Natural killer cell (primary cell): Measurements from ENCODE around the gene COL5A1. TPM values are rescaled to one million over a fixed set of nuclear protein-coding genes. Genes with fewer than 3 reads are reported as not detected.

Experiments
- ATAC-seq, 3 donors: fragments of 150-1000 bp in 2 of 3; fragments of 200-7000 bp in 1 of 3; cut with Tn5 transposase; 1 replicate in 1 of 3; 2 replicates in 2 of 3; pipeline ENCODE4 v1.10.0; 2021; ENCODE audit warnings: mild to moderate bottlenecking in 2 of 3, moderate library complexity in 2 of 3
- DNase-seq, 2 donors: peaks; one replicate each; pipeline versions ENCODE4 v3.0.0 to v3.0.0-alpha.2; 2013 to 2021; ENCODE audit warnings: mixed read lengths in 1 of 2
- H3K27ac ChIP-seq: one replicate; pipeline ENCODE4 v1.5.1; 2013; ENCODE audit warnings: mild to moderate bottlenecking, low read length
- H3K27me3 ChIP-seq: one replicate; pipeline ENCODE4 v1.6.1; 2013; ENCODE audit warnings: low read length; ENCODE audit not compliant: control insufficient read depth, insufficient read depth
- H3K36me3 ChIP-seq: one replicate; pipeline ENCODE4 v1.6.1; 2013; ENCODE audit warnings: low read length; ENCODE audit not compliant: control insufficient read depth, insufficient read depth
- H3K4me1 ChIP-seq: one replicate; pipeline ENCODE4 v1.6.1; 2013; ENCODE audit warnings: low read length; ENCODE audit not compliant: control insufficient read depth, insufficient read depth
- H3K4me3 ChIP-seq: one replicate; pipeline ENCODE4 v1.5.1; 2013; ENCODE audit warnings: low read length
- H3K9me3 ChIP-seq: one replicate; pipeline ENCODE4 v1.6.1; 2013; ENCODE audit warnings: low read length; ENCODE audit not compliant: control insufficient read depth, insufficient read depth
- H3K27ac Mint-ChIP-seq, 2 donors: one replicate each; pipeline ENCODE4 v1.8.0; 2022; ENCODE audit warnings: mild to moderate bottlenecking in 2 of 2, mixed read lengths in 2 of 2, moderate library complexity in 1 of 2
- H3K27me3 Mint-ChIP-seq, 2 donors: one replicate each; pipeline ENCODE4 v1.8.0; 2022; ENCODE audit warnings: low read depth in 2 of 2, mixed read lengths in 2 of 2
- H3K36me3 Mint-ChIP-seq: one replicate; pipeline ENCODE4 v1.8.0; 2022; ENCODE audit warnings: mixed read lengths
- H3K4me1 Mint-ChIP-seq, 2 donors: one replicate each; pipeline ENCODE4 v1.8.0; 2022; ENCODE audit warnings: mixed read lengths in 2 of 2
- H3K4me3 Mint-ChIP-seq: one replicate; pipeline ENCODE4 v1.8.0; 2022; ENCODE audit warnings: mild to moderate bottlenecking, moderate library complexity, mixed read lengths
- H3K9me3 Mint-ChIP-seq, 2 donors: one replicate each; pipeline ENCODE4 v1.8.0; 2022; ENCODE audit warnings: mixed read lengths in 2 of 2
- CTCF ChIP-seq: fragments of 200-600 bp; IDR thresholded peaks from one replicate; pipeline ENCODE4 v1.8.0; 2022; ENCODE audit warnings: antibody characterized with exemption
- WGBS: methylation state at CpG from one replicate; pipeline ENCODE4 v1.1.7; 2013; ENCODE audit warnings: missing lambda C conversion rate; ENCODE audit not compliant: insufficient coverage; 5-methylcytosine and 5-hydroxymethylcytosine counted together
- intact Hi-C: fragments of 100-400 bp; cut with micrococcal nuclease; formaldehyde crosslinking; loops from one replicate; pipeline ENCODE4 v1.14.2; 2022
- total RNA-seq, 4 donors: library from RNA; stranded (reverse); fragments of 120-200 nt in 1 of 4; gene quantifications; one replicate each; pipeline versions ENCODE4 v1.2.3 to v1.2.4, GENCODE V29; 2013 to 2022

The COL5A1 gene
- total RNA-seq, 3 donors from 2014 or later (not counting 1 experiment from before 2014, with no cell fraction given), result 0.11 to 0.28 (median 0.23) TPM

- H3K27ac Mint-ChIP-seq, result no peak overlapping the region
- H3K4me1 ChIP-seq, result no peaks in the 10 kb centered on the region
- no peaks in the 10 kb centered on the region for H3K9me3 ChIP-seq
- DNase-seq (no peak), ATAC-seq (no peak)
- no peaks in the 10 kb centered on the region for H3K36me3 ChIP-seq
- TF ChIP-seq CTCF, result no peak
- H3K9me3 Mint-ChIP-seq, result no peaks in the 10 kb centered on the region
- H3K4me3 Mint-ChIP-seq, result no peak overlapping the region
- no peaks in the 10 kb centered on the region for H3K36me3 Mint-ChIP-seq
- no peaks in the 10 kb centered on the region for H3K4me1 Mint-ChIP-seq
- intact Hi-C loops, result loop anchor here (5.0 kb wide), 1 partner anchor 718 kb away; no protein-coding TSS in a partner anchor
- H3K27ac ChIP-seq, result no peak overlapping the region
- no peaks in the 10 kb centered on the region for H3K27me3 ChIP-seq
- H3K4me3 ChIP-seq, result no peak overlapping the region
- 89% methylated on average over 12 of the region's 12 CpGs for WGBS
- H3K27me3 Mint-ChIP-seq, result no peaks in the 10 kb centered on the region
Observed at GRCh38 chr9:134694714-134695113, 53.1 kb downstream of the COL5A1 start.

- Histone ChIP-seq H3K36me3 (no peaks in the 10 kb centered on the region), H3K9me3 (no peaks in the 10 kb centered on the region), H3K27me3 (no peaks in the 10 kb centered on the region), H3K4me1 (no peaks in the 10 kb centered on the region), H3K27ac (no peak overlapping the region), H3K4me3 (no peak overlapping the region)
- H3K9me3 Mint-ChIP-seq, result no peaks in the 10 kb centered on the region
- H3K27me3 Mint-ChIP-seq, result no peaks in the 10 kb centered on the region
- H3K4me3 Mint-ChIP-seq, result no peak overlapping the region
- intact Hi-C loops, result loop anchor here (5.0 kb wide), 1 partner anchor 717 kb away; no protein-coding TSS in a partner anchor
- no peak for DNase-seq
- no peak for TF ChIP-seq CTCF
- H3K36me3 Mint-ChIP-seq, result no peaks in the 10 kb centered on the region
- no peak overlapping the region for H3K27ac Mint-ChIP-seq
- no peaks in the 10 kb centered on the region for H3K4me1 Mint-ChIP-seq
- 92% methylated on average over 12 of the region's 12 CpGs for WGBS
- no peak for ATAC-seq
Observed at GRCh38 chr9:134695144-134695543, 53.5 kb downstream of the COL5A1 start.

GRCh38 chr9:134696433-134696832, 54.8 kb downstream of the COL5A1 start:
- no peak for ATAC-seq
- intact Hi-C loops, result loop anchor here (5.0 kb wide), 1 partner anchor 716 kb away; no protein-coding TSS in a partner anchor
- WGBS, result 89% methylated on average over 8 of the region's 8 CpGs
- Histone ChIP-seq H3K4me3 (no peak overlapping the region), H3K27me3 (no peaks in the 10 kb centered on the region), H3K4me1 (no peaks in the 10 kb centered on the region), H3K9me3 (no peaks in the 10 kb centered on the region), H3K27ac (no peak overlapping the region), H3K36me3 (no peaks in the 10 kb centered on the region)
- no peak for DNase-seq
- Mint-ChIP-seq H3K4me1 (no peaks in the 10 kb centered on the region), H3K9me3 (no peaks in the 10 kb centered on the region), H3K36me3 (no peaks in the 10 kb centered on the region), H3K27ac (no peak overlapping the region), H3K27me3 (no peaks in the 10 kb centered on the region), H3K4me3 (no peak overlapping the region)
- TF ChIP-seq CTCF, result no peak

- intact Hi-C loops, result loop anchor here (5.0 kb wide), 1 partner anchor 714 kb away; no protein-coding TSS in a partner anchor
- no peak overlapping the region for H3K4me3 Mint-ChIP-seq
- H3K27me3 Mint-ChIP-seq, result no peaks in the 10 kb centered on the region
- H3K36me3 Mint-ChIP-seq, result no peaks in the 10 kb centered on the region
- Histone ChIP-seq H3K4me1 (no peaks in the 10 kb centered on the region), H3K27ac (no peak overlapping the region), H3K4me3 (no peak overlapping the region), H3K9me3 (no peaks in the 10 kb centered on the region), H3K36me3 (no peaks in the 10 kb centered on the region), H3K27me3 (no peaks in the 10 kb centered on the region)
- H3K9me3 Mint-ChIP-seq, result no peaks in the 10 kb centered on the region
- no peak overlapping the region for H3K27ac Mint-ChIP-seq
- no peak for TF ChIP-seq CTCF
- 63% methylated on average over 5 of the region's 5 CpGs for WGBS
- H3K4me1 Mint-ChIP-seq, result no peaks in the 10 kb centered on the region
- ATAC-seq (peak in 1 of 3 donors; percentile 10), DNase-seq (no peak)
Observed at GRCh38 chr9:134698111-134698510, 56.5 kb downstream of the COL5A1 start.
